GM06990 (cell line): ENCODE results near the gene DNAJC16.
A peak's percentile ranks its signal among the peaks of the same experiment; 100 is the strongest.
"Not testable (repeated sequence)": the region's sequence is repeated elsewhere in the genome, so short reads cannot be mapped to it uniquely, and the experiment has no call there.

Experiments used
- DNase-seq: peaks from one replicate; pipeline ENCODE4 v3.0.0-alpha.2; 2011; ENCODE audit not compliant: insufficient read length; ENCODE audit errors: extremely low read depth
- H3K27me3 ChIP-seq: replicated peaks from 2 replicates; pipeline ENCODE4 v1.6.0; 2011; ENCODE audit warnings: low read length; ENCODE audit not compliant: control insufficient read depth, insufficient read depth
- H3K36me3 ChIP-seq: 2 replicates; pipeline ENCODE4 v1.5.1; 2011; ENCODE audit warnings: low read length; ENCODE audit not compliant: control insufficient read depth, insufficient read depth
- H3K4me3 ChIP-seq: replicated peaks from 2 replicates; pipeline ENCODE4 v1.5.1; 2011; ENCODE audit warnings: low read depth, mild to moderate bottlenecking, control low read depth, low read length
- TF ChIP-seq, protein P1 (sequence below): IDR thresholded peaks from 2 replicates; pipeline ENCODE4 v1.5.1; 2011; ENCODE audit warnings: low read length, control low read depth, mild to moderate bottlenecking, inconsistent platforms; ENCODE audit not compliant: insufficient read depth, poor library complexity, severe bottlenecking

DNAJC16 gene

DNA sequence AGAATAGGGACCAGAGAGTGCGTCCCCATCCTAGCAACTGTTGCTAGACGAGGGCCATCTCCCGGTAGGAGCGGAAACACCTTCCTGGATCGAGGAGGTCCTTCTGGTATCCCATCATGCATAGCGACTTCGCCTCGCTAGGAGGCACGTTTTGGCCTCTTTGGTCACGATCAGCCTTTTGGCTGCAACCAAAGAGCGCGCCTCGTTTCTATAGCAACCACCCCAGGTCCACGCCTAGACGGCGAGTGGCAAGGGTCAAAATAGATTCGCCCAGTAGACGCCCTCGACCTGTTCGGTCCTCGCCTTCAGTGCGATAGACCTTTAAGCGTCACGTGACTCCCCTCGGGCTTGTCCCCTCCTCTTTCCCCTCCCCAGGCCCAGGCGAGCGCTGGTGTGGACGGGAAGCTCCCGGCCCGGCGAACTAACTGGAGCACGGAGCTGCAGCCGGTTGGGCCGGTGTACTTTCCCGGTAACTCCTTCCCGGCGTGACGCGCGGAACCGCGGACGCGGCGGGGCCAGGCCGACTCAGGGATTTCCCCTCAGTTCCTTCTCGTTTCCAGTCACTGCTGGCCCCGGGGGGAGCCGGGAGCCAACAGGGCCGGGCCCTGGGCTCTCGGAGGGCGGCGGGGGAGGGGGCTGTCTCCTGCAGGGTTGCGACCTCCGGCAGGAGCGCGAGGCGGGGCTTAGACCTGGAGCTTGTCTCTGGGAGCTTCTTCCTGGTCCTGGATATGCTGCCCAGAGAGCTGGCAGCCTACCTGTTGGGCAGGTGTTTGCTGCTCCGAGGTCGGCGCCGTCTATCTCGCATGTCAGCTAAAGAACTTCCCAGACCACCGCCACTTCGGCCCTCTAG, at the start of gene DNAJC16:
Gene DNAJC16 (plus strand): TSS at position 359 of the 850 bp plus-strand sequence. CDS start 2,258 bp downstream, outside the sequence.
- peak; percentile 93 for DNase-seq
- Histone ChIP-seq H3K27me3 (no peaks in the 10 kb centered on the region), H3K4me3 (peak within 1 kb of the TSS; percentile 93), H3K36me3 (no peaks in the 10 kb centered on the region)
- TF ChIP-seq, protein P1, sequence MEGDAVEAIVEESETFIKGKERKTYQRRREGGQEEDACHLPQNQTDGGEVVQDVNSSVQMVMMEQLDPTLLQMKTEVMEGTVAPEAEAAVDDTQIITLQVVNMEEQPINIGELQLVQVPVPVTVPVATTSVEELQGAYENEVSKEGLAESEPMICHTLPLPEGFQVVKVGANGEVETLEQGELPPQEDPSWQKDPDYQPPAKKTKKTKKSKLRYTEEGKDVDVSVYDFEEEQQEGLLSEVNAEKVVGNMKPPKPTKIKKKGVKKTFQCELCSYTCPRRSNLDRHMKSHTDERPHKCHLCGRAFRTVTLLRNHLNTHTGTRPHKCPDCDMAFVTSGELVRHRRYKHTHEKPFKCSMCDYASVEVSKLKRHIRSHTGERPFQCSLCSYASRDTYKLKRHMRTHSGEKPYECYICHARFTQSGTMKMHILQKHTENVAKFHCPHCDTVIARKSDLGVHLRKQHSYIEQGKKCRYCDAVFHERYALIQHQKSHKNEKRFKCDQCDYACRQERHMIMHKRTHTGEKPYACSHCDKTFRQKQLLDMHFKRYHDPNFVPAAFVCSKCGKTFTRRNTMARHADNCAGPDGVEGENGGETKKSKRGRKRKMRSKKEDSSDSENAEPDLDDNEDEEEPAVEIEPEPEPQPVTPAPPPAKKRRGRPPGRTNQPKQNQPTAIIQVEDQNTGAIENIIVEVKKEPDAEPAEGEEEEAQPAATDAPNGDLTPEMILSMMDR: peak; percentile 31

DNA sequence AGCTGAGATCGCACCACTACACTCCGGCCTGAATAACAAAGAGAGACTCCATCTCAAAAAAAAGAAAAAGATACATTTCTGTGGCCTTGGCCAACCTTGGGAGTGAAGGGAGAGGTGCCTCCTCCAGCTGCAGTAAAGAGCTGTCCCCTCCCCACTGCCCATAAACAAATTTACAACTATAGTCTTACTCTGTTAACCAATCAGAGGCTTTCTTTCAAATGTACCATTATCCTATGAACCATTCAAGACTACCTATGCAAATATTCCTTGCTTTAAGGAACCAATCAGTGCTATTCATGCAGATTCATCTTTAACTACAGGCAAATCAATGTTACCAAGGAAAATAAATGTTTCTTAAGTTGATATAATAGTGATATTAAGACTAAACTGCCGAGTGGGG, 49.7 kb upstream of the DNAJC16 start:
- H3K27me3 ChIP-seq: no peaks in the 10 kb centered on the region
- no peak overlapping the region for H3K4me3 ChIP-seq
- H3K36me3 ChIP-seq: no peaks in the 10 kb centered on the region
- TF ChIP-seq, protein P1: no peak
- DNase-seq: no peak

DNA sequence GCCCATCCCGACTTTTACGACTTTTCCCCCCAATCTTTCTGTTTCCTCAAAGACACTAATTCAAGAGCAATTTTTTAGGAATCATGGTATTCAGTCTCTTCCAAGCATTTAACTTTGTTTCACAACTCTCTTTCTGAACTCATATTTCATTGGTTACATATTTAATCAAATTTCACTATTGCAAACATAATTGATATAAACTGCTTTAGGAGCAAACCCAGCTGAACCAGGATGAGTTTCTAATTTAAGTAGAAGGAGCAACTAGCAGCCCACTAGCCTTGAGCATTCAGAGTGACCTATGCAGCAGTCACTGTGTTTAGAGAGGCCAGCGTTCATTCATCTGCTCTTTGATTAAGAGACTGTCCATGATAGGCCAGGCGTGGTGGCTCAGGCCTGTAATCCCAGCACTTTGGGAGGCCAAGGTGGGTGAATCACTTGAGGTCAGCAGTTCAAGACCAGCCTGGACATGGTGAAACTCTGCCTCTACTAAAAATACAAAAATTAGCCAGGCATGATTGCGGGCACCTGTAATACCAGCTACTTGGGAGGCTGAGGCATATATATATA, 48.9 kb upstream of the DNAJC16 start:
- Histone ChIP-seq H3K4me3 (no peak overlapping the region), H3K27me3 (no peaks in the 10 kb centered on the region), H3K36me3 (no peaks in the 10 kb centered on the region)
- TF ChIP-seq, protein P1: no peak
- no peak for DNase-seq

DNA sequence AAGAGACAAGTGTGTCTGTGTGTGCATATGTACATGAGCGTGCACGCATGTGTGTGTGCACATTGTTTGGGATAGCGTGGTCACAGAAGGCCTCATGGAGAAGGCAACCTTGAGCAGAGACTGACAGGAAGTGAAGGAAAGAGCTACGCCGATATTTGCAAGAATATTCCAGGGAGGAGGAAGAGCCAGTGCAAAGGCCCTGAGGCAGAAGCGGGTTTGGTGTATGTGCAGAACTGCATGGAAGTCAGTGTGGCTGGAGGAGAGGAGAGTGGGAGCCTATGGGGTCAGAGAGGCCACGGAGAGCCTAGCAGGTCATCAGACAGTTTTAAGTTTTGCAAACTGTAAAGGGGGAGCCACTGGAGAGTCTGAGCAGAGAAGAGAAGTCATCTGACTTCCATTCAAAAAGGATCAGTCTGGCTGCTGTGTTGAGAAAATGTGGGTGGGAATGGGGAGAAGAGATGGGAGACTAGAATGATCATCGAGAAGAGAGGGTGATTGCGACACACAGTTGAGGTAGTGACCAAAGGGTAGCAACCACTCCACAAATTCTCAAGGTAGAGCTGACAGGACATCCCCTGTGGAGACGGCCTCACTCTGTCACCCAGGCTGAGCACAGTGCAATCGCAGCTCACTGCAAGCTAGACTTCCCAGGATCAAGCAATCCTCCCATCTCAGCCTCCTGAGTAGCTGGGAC, 46.8 kb upstream of the DNAJC16 start:
- TF ChIP-seq, protein P1: no peak
- no peak for DNase-seq
- Histone ChIP-seq H3K36me3 (no peaks in the 10 kb centered on the region), H3K27me3 (no peaks in the 10 kb centered on the region), H3K4me3 (no peak overlapping the region)

DNA sequence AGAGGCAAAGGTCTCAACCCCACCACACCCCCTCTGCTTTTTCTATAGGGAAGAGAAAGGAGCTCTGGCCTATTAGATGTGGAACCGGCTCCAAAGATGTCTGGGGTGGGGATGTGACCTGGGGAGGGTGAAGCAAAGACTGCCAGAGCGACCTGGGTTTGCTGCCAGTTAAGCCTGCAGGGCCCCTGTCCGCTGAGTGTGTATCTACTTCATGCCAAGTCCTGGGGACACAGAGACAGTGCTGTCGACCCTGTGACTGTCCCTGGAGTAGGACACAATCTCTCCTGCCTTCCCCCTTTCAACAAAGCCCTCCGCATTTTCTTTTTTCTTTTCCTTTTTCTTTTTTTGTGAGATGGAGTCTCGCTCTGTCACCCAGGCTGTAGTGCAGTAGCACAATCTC, 44.2 kb upstream of the DNAJC16 start:
- H3K27me3 ChIP-seq, H3K36me3 ChIP-seq, H3K4me3 ChIP-seq, DNase-seq: not testable (repeated sequence)

DNA sequence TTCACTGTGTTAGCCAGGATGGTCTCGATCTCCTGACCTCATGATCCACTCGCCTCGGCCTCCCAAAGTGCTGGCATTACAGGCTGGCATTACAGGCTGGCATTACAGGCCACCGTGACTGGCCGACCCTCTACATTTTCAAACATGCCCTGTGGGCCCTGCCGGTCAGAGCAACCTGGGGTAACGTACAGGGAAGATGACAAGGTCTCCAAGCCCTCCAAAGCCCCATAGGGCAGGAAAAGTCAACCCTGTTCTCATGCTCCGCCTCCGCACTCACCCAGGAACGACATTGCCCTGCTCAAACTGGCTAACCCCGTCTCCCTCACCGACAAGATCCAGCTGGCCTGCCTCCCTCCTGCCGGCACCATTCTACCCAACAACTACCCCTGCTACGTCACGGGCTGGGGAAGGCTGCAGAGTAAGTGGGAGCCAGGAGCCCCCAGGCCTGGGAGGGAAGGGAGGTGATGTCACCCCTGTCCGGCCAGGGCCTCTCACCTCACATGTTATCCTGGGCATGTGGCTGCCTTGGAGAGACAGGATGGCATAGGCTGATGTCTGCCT, 43.6 kb upstream of the DNAJC16 start:
- not testable (repeated sequence) for H3K4me3 ChIP-seq, DNase-seq, H3K36me3 ChIP-seq, H3K27me3 ChIP-seq
